ENCODE data around the gene ELMO1.

GRCh38 chr7:37476428-37476827, 27.8 kb upstream of the ELMO1 start:
- no peak for TF ChIP-seq SIN3A (IDR thresholded peaks at IDR 0.05; ENCODE audit: low read depth)
- TF ChIP-seq, protein P1, sequence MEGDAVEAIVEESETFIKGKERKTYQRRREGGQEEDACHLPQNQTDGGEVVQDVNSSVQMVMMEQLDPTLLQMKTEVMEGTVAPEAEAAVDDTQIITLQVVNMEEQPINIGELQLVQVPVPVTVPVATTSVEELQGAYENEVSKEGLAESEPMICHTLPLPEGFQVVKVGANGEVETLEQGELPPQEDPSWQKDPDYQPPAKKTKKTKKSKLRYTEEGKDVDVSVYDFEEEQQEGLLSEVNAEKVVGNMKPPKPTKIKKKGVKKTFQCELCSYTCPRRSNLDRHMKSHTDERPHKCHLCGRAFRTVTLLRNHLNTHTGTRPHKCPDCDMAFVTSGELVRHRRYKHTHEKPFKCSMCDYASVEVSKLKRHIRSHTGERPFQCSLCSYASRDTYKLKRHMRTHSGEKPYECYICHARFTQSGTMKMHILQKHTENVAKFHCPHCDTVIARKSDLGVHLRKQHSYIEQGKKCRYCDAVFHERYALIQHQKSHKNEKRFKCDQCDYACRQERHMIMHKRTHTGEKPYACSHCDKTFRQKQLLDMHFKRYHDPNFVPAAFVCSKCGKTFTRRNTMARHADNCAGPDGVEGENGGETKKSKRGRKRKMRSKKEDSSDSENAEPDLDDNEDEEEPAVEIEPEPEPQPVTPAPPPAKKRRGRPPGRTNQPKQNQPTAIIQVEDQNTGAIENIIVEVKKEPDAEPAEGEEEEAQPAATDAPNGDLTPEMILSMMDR (IDR thresholded peaks at IDR 0.05 in 2 of 3, conservative IDR thresholded peaks at IDR 0.05 in 1 of 3; ENCODE audit: borderline replicate concordance in 1 of 3, insufficient read depth in 1 of 3, low read depth in 2 of 3, low read length in 2 of 3) = no peak
